ENCODE measurements around the gene FBXO21. TPM values are rescaled to one million over a fixed set of nuclear protein-coding genes. Genes with fewer than 3 reads are reported as not detected.

The FBXO21 gene
- total RNA-seq, 4 donors from 2014 or later, result 80.2 to 95.8 (median 81.9) TPM

DNA sequence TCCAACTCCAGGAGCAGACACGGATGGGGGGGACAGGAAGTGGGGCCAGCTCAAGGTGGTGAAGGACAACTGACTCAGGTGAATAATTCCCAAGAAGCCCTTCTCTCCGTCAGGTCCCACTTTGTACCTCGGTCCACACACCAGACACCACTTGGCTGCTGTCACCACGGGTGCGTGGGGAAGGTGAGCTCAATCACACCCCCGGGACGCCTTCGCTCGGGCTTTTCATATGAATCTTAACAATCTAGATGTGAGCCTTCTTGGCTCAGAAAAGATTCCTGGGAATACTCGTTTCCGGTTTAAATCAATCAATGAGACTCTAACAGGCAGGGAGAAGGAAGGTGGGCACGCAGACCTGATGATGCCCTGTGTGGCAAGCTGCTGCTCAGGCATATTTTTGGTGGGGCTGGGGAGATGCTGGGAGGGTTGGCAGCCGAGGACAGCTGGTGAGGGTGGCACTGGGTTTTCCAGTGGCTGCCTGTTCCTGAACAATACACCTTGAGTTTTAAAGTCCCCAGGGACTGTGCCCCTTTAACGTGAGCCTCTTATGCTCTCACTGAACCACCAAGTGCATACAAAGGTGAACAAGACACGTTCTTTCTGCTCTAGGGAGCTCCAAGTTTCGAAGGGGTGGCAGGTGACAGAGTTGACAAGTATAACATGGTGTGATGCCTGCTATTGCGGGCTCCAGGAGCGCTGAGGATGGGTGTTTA, 96.2 kb downstream of the FBXO21 start:
- H3K36me3 ChIP-seq, result no peaks in the 10 kb centered on the region
- no peak overlapping the region for H3K27ac ChIP-seq
- TF ChIP-seq POLR2A (IDR thresholded peaks at IDR 0.05) (no peak), EP300 (IDR thresholded peaks at IDR 0.05) (no peak), POLR2AphosphoS5 (IDR thresholded peaks at IDR 0.05) (no peak)
- TF ChIP-seq, protein P1, sequence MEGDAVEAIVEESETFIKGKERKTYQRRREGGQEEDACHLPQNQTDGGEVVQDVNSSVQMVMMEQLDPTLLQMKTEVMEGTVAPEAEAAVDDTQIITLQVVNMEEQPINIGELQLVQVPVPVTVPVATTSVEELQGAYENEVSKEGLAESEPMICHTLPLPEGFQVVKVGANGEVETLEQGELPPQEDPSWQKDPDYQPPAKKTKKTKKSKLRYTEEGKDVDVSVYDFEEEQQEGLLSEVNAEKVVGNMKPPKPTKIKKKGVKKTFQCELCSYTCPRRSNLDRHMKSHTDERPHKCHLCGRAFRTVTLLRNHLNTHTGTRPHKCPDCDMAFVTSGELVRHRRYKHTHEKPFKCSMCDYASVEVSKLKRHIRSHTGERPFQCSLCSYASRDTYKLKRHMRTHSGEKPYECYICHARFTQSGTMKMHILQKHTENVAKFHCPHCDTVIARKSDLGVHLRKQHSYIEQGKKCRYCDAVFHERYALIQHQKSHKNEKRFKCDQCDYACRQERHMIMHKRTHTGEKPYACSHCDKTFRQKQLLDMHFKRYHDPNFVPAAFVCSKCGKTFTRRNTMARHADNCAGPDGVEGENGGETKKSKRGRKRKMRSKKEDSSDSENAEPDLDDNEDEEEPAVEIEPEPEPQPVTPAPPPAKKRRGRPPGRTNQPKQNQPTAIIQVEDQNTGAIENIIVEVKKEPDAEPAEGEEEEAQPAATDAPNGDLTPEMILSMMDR (IDR thresholded peaks at IDR 0.05), result no peak
- peaks cover 0 to 15% (median 0%) of the 10 kb centered on the region in 3 donors for H3K9me3 ChIP-seq
- H3K4me1 ChIP-seq, result peaks cover 0 to 12% (median 0%) of the 10 kb centered on the region in 3 donors
- WGBS, 2 donors (ENCODE audit: low coverage in 1 of 2), result 51 to 57% methylated on average over 6 of the region's 18 CpGs
- H3K27me3 ChIP-seq, result peaks cover 52% of the 10 kb centered on the region
- no peak overlapping the region for H3K4me3 ChIP-seq
- no peak for ATAC-seq

DNA sequence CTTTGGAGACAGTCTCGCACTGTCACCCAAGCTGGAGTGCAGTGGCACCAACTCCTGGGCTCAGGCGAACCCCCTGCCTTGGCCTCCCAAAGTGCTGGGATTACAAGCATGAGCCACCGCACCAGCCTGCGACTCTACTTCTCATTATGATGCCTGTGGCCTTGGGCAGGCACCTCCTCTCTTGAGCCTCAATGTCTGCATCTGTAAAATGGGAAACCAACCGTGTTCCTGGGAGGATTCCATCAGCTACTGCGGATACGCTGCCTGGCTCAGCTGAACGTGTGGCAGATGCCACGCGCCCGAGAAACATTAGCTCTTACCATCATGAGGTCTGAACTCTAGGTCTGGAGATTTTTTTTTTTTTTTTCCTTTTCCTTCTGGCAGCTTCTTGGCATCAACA, 96.8 kb downstream of the FBXO21 start:
- Histone ChIP-seq H3K9me3 (peaks cover 0 to 17% (median 0%) of the 10 kb centered on the region in 3 donors), H3K36me3 (no peaks in the 10 kb centered on the region), H3K27ac (no peak overlapping the region), H3K4me1 (peaks cover 0 to 6% (median 0%) of the 10 kb centered on the region in 3 donors), H3K4me3 (no peak overlapping the region), H3K27me3 (peaks cover 46% of the 10 kb centered on the region)
- TF ChIP-seq POLR2A (IDR thresholded peaks at IDR 0.05) (no peak), POLR2AphosphoS5 (IDR thresholded peaks at IDR 0.05) (no peak), EP300 (IDR thresholded peaks at IDR 0.05) (no peak)
- TF ChIP-seq, protein P1 (IDR thresholded peaks at IDR 0.05), result no peak
- 100% methylated on average over 1 of the region's 11 CpGs; no CpG with 5 or more reads in 1 of the 2 donors for WGBS, 2 donors (ENCODE audit: low coverage in 1 of 2)
- ATAC-seq, result no peak

DNA sequence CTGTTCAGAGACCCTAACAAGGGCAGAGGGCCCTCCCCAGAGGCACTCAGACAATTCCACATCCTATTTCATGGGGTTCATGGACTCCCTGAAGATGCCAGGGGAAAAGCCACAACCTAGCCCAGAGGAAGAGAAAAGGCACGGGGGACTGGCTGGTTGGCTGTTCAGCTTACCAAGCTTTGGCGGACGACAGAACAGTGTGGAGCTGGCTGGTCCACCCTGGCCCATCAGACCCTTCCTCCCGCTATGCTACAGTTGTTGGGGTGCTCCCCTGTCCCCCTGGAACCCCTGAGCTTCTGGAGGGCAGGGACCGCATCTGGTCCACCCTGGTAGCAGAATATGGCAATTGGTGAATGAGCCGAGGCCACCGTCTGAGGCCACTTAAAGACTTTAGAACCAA, 97.4 kb downstream of the FBXO21 start:
- Histone ChIP-seq H3K27me3 (peaks cover 41% of the 10 kb centered on the region), H3K4me1 (peaks cover 0 to under 1% (median 0%) of the 10 kb centered on the region in 3 donors), H3K9me3 (peaks cover 0 to 17% (median 0%) of the 10 kb centered on the region in 3 donors), H3K27ac (no peak overlapping the region), H3K36me3 (no peaks in the 10 kb centered on the region), H3K4me3 (no peak overlapping the region)
- 87 to 88% methylated on average over 3 to 7 of the region's 7 CpGs for WGBS, 2 donors (ENCODE audit: low coverage in 1 of 2)
- ATAC-seq, result no peak
- TF ChIP-seq POLR2AphosphoS5 (IDR thresholded peaks at IDR 0.05) (no peak), POLR2A (IDR thresholded peaks at IDR 0.05) (no peak), EP300 (IDR thresholded peaks at IDR 0.05) (no peak)
- TF ChIP-seq, protein P1 (IDR thresholded peaks at IDR 0.05), result no peak

DNA sequence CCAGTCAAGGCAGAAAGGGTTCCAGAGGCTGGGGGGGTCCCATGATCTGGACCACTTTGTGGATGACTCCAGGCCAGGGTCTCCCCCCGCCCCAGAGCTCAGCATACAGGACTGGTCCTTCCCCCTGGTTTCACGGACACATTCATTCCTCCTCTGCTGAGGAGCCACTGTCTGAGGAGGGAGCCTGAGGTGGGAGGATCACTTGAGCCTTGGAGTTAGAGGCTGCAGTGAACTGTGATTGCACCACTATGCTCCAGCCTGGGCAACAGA, 97.8 kb downstream of the FBXO21 start:
- H3K27me3 ChIP-seq, result peaks cover 36% of the 10 kb centered on the region
- whole genome bisulfite sequencing, 2 donors (ENCODE audit: low coverage in 1 of 2), result no CpG with 5 or more reads among the region's 2 CpGs
- no peak for ATAC-seq
- no peak overlapping the region for H3K27ac ChIP-seq
- no peaks in the 10 kb centered on the region for H3K36me3 ChIP-seq
- H3K4me3 ChIP-seq, result no peak overlapping the region
- H3K9me3 ChIP-seq, result peaks cover 0 to 17% (median 0%) of the 10 kb centered on the region in 3 donors
- no peak for TF ChIP-seq POLR2A (IDR thresholded peaks at IDR 0.05)
- no peak for TF ChIP-seq POLR2AphosphoS5 (IDR thresholded peaks at IDR 0.05)
- TF ChIP-seq, protein P1 (IDR thresholded peaks at IDR 0.05), result no peak
- no peak for TF ChIP-seq EP300 (IDR thresholded peaks at IDR 0.05)
- peaks cover 0 to 3% (median 0%) of the 10 kb centered on the region in 3 donors for H3K4me1 ChIP-seq

Other genes with a start within 250 kb of the FBXO21 start
- gene TESC, start 91.1 kb downstream of the FBXO21 start, total RNA-seq, result 1 to 10 TPM; 3.0 to 5.3 (median 4.5) TPM
- gene NOS1, start 171.2 kb upstream of the FBXO21 start, total RNA-seq, result 1 to 10 TPM in 3 of 4 donors, under 1 TPM in 1; 0.62 to 1.8 (median 1.4) TPM